ENCODE measurements around the gene ABCA4.

The ABCA4 gene

DNA sequence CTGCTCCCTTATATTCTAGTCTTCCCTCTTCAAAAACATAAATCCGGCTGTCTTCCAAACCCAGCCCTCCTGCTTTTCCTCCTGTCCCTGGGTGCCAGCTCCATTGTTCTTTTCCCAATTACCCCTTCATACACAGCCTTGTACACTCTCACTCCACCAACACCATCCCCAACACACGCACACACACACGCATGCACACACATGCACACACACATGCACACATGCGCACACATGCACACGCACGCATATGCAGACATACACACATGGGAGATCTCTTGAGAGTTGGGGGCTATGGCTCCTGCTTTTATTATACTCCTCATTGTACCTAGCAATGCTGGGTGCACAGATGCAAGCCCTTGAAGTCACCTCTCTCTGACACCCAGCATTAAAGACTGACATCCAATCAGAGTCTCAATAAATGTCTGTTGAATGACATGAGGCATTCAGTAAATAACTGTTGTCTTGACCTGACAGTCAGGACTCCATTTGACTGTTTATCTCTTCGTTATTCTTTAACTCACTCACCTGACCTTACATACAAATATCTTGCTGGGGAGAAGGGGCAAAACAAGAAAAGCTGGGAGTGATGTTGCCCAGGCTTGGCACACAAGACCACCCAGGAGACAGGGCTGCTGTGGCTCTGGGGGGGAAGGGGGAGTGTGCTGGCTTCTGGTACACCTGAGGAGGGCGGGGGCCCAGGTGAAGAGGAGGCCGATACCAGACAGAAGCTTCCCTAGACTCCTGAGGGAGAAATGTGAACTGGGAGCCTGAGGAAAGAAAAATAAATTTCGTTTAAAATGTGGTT lies 16.0 kb downstream of the ABCA4 start:
- DNase-seq (ENCODE audit: low read depth): no peak

DNA sequence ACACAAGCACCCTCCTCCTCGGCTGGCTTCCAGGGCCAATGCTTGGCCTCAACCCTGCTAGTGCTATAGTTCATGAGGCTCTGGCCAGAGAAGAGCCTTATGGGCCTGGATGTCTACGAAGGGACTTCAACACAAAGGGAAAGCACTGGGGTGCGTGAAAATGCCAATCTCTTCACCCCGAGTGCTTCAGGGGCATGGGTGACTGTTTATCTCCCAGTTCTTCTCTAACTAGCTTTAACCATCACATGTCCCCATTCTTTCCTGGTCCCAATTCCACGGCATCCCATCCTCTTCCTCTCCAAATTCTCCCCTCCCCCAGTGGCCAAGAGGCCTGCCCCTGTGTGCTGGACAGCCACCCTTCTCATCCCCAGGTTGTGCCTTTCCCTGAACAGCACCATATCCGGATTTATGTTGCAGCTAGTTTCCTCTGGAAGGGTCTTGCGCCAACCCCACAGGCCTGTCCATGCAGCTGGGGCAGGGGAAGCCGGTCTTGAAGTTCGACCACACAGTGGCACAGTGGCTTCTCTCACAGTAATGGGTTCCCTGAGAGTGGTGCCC lies 16.7 kb downstream of the ABCA4 start:
- no peak for DNase-seq (ENCODE audit: low read depth)

DNA sequence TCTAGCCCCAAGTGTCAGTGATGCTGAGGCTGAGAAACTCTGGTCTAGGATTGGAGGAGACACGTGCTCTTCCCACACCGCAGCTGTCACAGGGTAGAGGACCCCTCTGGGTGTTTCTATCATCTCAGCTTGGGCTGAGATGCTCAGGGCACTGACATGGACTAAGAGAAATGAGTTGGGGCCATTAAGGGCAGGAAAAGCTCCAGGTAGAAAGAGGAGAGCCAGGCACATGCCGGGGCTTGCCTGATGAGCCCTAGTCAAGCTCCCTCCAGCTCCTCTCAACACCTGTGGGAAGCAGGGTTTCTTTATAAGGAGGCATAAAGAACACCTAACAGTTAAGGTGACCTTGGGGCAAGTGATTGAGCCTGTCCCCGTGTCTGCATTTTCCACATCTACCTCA lies 17.3 kb downstream of the ABCA4 start:
- DNase-seq (ENCODE audit: low read depth): no peak

DNA sequence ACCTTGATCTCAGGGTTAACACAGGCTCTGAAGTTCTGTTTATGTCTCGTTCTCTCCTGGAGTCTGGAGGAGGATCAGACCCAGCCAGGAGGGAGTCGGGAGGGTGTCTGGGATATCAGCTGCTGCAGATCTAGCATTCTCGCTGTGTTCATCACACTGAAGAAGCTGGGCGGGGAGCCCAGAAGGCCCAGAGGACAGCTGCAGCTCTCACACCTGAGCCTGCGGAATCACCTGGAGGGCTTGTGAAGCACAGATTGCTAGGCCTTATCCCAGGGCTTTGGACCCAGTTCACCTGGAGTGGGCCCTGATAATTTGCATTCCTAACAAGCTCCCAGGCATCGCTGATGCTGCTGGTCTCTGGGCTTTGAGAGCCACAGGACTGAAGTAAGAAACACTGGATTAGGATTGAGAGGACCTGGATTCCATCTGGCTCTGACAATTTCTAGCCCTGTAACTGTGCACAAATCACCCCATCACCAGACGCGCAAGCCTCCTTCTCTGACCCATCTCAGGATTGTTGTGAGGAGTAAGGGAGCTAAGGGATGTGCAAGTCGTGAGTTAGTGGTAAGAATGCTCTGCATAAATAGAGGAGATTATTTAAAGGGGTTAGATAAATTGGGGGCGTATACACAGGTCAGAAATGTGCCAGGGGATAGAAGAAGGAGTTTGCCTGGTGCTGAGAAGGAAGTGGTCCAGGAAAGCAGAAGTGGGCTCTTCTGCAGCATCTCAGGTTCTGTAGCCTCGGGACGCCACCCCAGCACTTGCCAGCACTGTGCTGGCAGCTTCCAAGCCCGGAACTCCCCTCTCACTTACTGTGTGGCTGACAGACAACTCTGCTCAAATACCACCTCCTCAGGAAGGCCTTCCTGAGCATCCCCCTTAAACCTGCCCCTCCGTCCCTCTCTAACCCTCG lies 19.1 kb downstream of the ABCA4 start:
- no peak for DNase-seq (ENCODE audit: low read depth)

DNA sequence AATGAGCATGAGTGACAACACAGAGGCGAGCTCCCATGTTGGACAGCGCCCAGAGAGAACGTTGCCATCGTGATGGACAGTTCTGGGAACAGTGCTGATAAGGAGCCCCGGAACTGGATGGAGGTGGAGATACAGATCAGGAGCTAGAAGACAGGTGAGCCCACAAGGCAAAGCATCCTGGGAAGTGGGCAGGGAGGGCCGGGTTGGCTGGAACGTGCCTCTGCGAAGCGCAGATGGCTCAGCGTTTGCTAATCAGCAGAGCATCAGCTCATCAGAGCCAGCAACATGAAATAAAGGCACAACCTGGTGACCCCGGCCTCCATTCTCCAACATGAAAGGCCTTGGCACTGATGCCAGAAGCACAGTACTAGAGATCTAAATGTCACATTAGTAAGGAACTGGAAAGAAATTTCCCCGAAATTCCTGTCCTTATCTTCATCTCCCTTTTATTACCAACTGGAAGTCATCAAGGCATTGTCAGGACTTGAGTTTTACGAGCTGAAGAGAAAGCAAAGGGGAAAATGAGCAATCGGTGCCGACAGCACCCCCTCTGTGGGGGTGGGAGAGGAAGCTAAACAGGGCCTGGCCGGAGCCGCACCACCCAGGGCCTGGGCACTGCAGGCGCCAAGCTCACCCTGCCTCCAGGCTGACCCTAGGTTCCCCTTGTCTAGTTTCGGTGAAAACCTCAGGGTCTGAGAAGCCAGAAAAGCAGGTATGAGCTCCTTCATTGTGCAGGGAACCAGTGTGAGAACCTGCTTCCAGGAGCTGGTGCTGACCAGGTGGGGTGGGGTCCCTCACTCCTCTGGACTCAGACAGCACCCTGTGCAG lies 19.9 kb downstream of the ABCA4 start:
- no peak for DNase-seq (ENCODE audit: low read depth)

DNA sequence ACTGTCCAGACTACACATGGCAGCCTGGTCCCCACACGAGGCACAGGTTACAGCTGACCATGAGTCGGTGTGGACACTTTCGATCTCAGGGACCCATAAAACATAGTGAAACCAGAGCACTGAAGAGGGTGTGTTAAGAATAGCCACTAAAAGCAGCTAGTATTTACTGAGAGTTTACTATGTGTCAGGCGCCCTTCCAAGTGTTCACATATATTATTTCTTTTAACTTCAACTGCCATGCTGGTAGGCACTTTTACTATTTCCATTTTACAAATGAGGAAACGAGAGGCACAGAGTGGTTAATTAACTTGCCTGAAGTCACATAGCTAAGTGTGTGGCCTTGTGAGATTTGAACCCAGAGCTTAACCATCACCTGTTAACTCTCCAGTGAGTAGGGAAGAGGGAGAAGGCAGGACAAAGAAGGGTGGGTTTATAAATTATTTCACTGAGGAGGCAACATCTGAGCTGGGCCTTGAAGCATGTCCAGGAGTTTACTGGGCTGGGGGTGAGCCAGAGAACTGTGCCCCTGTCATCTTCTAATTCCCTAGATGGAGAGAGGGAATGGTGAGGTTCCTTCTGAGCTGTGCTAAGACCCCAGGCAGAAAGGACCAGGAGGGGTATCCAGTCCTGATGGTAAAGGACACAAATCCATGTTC lies 20.7 kb downstream of the ABCA4 start:
- DNase-seq (ENCODE audit: low read depth): no peak

GRCh38 chr1:94099303-94099702 lies 21.6 kb downstream of the ABCA4 start:
- no peak for DNase-seq (ENCODE audit: low read depth)

- DNase-seq (ENCODE audit: low read depth): no peak
These were observed 22.3 kb downstream of the ABCA4 start for GRCh38 chr1:94098585-94099111.

DNA sequence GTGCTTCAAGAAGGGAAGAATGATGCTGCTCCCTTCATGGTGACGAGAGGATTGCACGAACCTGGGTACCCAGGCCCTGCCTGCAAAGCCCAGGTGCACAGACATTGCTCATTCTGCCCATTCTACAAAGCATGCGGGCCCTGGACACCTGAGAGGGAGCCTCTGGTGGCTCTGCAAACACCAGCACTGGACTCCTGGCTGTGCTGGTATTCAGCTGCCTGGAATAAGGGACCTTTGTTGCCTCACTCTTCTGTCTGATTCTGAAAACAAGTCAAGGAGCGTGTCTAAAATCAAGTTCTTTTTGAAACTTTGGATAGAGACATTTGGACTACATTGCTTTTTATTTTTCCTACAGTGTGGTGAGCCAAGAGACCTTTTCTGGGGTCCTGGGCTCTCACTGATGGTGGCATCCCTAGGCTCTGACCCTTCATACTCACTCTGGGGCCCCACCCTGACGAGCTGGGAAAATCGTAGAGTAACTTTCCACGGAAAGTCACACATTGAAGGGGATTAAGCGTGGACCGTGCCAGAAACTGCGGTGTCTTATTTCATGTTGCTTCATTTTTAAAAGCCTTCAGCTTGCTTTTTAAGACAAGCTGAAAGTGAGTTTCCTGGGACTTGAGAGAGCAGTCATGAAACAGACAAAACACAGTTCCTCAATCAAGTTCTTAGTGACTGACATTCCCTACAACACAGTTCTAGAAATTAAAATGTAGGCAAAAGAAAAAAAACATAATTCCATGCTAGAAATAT lies 24.0 kb downstream of the ABCA4 start:
- DNase-seq (ENCODE audit: low read depth): no peak

DNA sequence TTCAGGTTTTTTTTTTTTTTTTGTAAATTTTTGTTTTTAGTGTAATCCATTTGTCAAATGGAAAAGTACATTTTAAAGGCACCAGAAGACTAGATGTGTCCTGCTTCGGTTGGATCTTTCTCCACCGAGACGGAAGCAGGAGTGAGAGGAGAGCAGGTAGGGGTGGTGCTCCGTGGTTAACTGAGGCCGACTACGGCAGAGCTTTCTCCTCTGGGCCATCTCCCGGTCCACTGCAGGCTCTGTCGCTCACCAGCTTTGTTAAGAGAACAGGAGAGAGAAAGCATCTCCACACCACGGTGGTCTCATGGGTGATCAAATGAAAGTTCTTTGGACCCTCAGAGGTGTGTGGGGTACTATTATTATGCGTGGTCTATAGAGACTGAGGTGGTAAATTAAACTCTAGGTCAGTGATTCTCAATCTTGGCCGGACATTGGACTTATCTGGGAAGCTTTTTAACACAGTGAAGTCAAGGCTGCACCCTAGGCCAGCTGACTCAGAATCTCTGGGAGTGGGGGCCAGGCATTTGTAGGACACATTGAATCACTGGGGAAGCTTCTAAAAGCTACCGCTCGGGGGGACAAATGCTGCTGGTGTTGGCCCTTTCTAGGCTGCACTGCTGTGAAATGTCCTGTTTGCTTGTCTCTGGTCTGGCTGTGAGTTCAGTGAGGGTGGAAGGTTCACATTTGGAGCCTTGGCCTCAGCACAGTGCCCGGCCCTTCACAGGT lies 25.0 kb downstream of the ABCA4 start:
- DNase-seq (ENCODE audit: low read depth): no peak

DNA sequence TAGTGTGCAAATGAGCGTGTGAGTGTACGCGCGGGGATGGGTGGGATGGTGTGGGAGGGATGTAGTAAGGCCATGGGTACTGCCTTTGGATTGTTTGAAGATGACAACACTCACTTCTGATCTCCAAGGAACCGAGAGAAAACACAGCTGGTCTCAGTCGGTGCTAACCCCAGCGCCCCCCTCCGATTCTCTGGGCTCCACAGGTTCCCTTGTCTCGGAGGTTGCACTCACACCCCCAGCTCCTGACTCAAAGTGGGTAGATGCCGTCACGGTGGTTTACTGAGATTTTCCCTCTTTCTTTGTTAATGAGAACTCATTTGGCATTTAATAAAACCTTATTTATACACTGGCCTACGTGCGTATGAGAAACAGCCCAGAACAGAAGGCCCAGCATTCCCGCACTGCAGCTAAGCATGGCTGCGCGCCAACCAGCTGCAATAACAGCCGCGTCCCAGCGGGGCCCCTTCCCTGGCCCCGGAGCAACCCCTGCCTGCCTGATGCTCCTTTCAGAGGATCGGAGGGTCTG lies 25.8 kb downstream of the ABCA4 start:
- no peak for DNase-seq (ENCODE audit: low read depth)

DNA sequence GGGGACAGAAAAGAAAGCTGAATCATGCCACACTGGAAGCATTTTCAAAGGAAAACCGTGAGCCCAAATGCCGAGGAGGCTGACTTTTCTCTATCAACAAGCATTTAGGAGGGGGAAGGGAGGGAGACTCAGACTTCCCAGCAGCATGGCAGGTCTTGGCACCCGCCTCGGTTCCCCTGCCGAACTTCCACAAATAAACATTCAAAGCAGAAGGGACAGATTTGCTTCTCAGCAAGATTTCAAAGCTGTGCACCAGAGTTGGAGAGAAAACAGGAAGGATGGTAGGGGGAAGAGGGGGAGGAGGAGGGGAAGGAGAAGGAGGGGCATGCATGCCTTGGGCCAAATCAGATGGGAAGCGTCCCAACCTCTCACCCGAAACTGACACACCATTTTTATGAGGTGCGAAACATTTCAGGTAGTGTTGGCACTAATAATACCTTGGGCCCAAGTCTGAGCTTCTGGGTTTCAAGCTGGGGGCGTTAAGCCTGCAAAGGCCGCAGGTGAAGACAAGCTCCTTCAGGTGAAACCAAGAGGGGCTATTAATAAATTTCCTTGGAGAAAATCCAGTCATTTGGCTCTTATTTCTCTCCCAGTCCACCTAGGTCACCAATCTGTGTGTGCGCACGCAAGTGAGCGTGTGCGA lies 26.4 kb downstream of the ABCA4 start:
- no peak for DNase-seq (ENCODE audit: low read depth)

DNA sequence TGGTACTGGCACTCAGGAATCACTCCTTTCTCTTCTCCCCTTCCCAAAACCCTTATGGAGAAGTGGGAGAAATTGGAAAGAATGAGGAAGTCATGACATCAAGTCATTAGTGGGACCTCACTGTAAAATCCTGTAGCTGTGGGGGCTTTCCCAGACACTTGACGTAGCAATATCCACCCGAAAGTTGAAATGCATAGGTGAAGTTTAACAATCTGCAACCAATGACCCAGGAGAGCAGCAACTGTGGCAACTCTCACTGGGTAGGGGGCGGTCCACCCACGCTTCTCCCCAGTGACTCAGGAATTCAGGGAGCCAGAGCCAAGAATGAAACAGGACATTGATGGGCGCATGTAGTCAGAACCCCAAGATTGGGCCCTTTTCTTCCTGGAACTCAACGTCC lies 27.0 kb downstream of the ABCA4 start:
- DNase-seq (ENCODE audit: low read depth): no peak

- DNase-seq (ENCODE audit: low read depth): no peak
These were observed 27.6 kb downstream of the ABCA4 start for GRCh38 chr1:94093396-94093795.

DNA sequence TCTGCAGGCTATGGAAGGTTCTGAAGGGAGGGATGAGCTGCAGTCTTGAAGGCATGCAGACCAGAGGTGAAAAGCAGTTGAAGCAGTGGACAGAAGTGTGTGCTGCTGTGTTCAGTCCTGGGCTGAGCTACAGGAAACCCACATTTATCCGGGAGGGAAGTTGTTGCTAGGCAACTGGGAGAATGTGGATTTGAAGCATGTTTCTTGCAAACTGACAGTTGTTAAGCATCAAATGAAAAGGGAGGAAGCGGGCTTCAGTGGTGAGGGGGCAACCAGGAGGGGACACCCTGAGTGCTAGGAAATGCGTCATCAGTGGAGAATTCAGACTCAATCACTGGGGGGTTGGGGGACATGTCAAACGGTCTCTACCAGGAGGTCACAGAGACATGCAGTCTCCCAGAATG lies 28.7 kb downstream of the ABCA4 start:
- no peak for DNase-seq (ENCODE audit: low read depth)

DNA sequence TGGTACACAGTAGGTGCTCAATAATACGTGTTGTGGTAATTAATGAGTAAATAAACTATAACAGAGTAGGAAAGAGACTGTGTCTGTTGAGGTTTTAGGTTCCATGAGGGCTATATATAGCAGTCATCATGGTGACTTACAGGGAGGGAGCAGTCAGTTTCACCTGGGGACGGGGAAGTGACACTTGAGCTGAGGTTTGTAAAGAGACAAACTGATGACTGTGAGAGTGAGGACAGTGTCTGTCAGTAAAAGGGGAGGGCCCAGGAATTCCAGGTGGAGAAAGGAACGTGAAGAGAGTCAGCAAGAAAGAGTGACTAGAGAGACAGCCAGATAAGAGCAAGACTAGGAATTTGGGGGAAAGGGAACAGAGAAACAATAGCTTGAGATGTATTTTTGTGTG lies 30.2 kb downstream of the ABCA4 start:
- DNase-seq (ENCODE audit: low read depth): no peak

DNA sequence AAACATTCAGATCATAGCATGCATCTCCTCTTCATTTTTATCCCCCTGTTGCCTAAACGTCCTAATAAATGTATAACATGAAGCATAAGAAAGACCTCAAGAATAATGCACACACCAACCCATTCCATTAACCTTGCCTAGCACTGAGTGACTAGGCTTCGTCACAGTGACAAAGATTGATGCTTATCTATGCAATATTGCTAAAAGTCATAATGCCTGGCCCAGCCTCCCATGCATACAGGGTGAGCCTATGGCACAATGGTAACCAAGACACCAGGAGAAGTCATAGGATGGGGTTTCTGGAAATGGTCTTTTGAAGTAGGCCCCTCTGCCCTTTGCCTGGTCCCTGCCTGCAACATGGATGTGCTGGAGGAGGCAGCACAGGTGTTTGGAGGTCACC lies 33.8 kb downstream of the ABCA4 start:
- DNase-seq (ENCODE audit: low read depth): no peak

DNA sequence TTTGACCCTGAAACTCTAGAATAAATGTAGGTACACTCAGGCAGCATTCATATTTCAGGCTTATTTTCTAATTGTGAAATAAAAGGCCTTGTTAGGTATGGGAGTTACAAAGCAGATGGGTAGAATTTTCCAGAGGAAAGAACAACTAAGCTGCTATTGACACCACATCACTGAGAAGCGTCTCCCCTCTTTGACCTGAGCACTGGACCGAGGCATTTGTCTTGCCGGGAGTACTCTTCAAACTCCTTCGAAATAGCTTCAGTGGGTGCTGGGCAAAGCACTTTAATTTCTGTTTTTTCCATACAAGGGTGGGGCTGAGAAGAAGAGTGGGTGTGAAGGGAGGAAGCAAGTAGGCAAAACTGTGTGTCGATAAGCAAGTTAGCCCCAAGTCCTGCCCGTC lies 36.4 kb downstream of the ABCA4 start:
- no peak for DNase-seq (ENCODE audit: low read depth)

DNA sequence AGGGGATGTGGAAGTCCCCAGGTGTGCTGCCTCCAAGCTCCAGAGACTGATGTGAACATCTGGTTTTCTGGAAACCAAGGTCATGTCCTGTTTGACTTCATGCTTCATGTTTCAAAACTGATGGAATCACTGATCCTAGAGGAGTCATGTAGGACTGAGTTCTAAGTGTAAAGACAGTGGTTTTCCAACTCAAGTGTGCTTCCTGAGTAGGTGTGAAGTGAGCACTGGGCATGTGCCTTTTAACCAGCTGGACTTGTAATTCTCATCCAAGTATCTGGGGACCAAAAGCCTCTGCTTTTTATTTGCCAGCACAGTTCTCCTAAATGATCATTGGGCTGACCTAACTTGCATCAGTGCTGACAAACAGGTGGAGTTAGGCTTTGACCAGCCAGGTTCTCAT lies 36.9 kb downstream of the ABCA4 start:
- no peak for DNase-seq (ENCODE audit: low read depth)
